Breast epithelium (tissue), 4 donors: ENCODE measurements around the gene ASPRV1. TPM values are rescaled to one million over a fixed set of nuclear protein-coding genes. Genes with fewer than 3 reads are reported as not detected.

ENCODE experiments used
- DNase-seq, 2 donors: peaks; one replicate each; pipeline ENCODE4 v3.0.0-alpha.2; 2019; ENCODE audit warnings: low spot score in 2 of 2
- H3K27ac ChIP-seq, 2 donors: fragments of 200-600 bp; sonication (generic) in 1 of 2; one replicate each; pipeline ENCODE4 v1.5.1; 2016 to 2019; ENCODE audit warnings: mild to moderate bottlenecking in 1 of 2
- H3K27me3 ChIP-seq, 2 donors: fragments of 200-600 bp; sonication (generic) in 1 of 2; one replicate each; pipeline versions ENCODE4 v1.5.1 to v1.6.0; 2017 to 2019; ENCODE audit warnings: control low read depth in 1 of 2, mild to moderate bottlenecking in 1 of 2
- H3K36me3 ChIP-seq: fragments of 200-600 bp; one replicate; pipeline ENCODE4 v1.5.1; 2019
- H3K4me1 ChIP-seq, 2 donors: fragments of 200-600 bp; sonication (generic); one replicate each; pipeline ENCODE4 v1.5.1; 2016 to 2019; ENCODE audit warnings: control low read depth in 1 of 2
- H3K4me3 ChIP-seq, 3 donors: fragments of 200-600 bp; sonication (generic); 1 replicate in 2 of 3; 2 replicates in 1 of 3; pipeline ENCODE4 v1.5.1; 2016 to 2019; ENCODE audit warnings: mild to moderate bottlenecking in 3 of 3, moderate library complexity in 2 of 3
- H3K9me3 ChIP-seq, 2 donors: fragments of 200-600 bp; sonication (generic) in 1 of 2; one replicate each; pipeline ENCODE4 v1.5.1; 2016 to 2019; ENCODE audit warnings: control low read depth in 1 of 2
- POLR2A ChIP-seq: fragments of 450-650 bp; IDR thresholded peaks from one replicate; pipeline ENCODE4 v1.6.1; 2016; ENCODE audit warnings: antibody characterized with exemption, mild to moderate bottlenecking, moderate library complexity
- POLR2AphosphoS5 ChIP-seq, 3 donors: sonication (generic); formaldehyde crosslinking; IDR thresholded peaks; one replicate each; pipeline ENCODE4 v1.6.1; 2017; ENCODE audit warnings: antibody characterized with exemption in 3 of 3
- intact Hi-C: fragments of 100-400 bp; cut with DNase I; formaldehyde crosslinking; loops from one replicate; pipeline ENCODE4 v1.15.1; 2023; ENCODE audit warnings: low total_unique reads
- total RNA-seq, 3 donors: library from RNA; depleted of rRNA; stranded (reverse); fragments of >200 nt; gene quantifications; one replicate each; pipeline ENCODE4 v1.1.0, GENCODE V29; 2016
- TF ChIP-seq, protein P1 (sequence below), 3 donors: fragments of 450-650 bp; IDR thresholded peaks; one replicate each; pipeline ENCODE4 v1.5.1; 2016 to 2017; ENCODE audit warnings: antibody characterized with exemption in 3 of 3, mild to moderate bottlenecking in 3 of 3, moderate library complexity in 3 of 3

Gene ASPRV1
- total RNA-seq, 3 donors from 2014 or later: 1.6 to 4.5 (median 1.8) TPM

DNA sequence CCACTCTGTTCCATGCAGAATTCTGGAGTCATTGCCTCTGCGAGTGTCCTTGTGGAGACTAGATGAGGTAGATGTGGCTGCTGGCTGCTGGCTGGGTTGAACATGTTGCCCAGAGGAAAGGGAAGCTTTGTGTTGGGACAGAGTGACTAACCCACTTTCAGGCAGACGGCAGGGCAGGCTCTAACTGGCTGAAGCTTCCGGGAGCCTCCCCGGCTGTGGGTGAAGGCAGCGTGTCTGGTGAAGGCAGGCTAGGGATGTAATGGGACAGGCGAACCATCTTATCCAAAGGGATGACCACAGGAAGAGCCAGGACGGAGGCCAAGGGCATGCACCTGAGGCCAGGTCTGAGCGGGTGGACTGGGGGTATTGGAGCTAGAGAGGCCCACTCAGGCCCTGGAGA is 16.0 kb downstream of the ASPRV1 start:
- Histone ChIP-seq H3K4me3 (no peak overlapping the region), H3K27me3 (no peaks in the 10 kb centered on the region), H3K9me3 (no peaks in the 10 kb centered on the region), H3K36me3 (no peaks in the 10 kb centered on the region), H3K4me1 (no peaks in the 10 kb centered on the region), H3K27ac (no peak overlapping the region)
- TF ChIP-seq, protein P1, sequence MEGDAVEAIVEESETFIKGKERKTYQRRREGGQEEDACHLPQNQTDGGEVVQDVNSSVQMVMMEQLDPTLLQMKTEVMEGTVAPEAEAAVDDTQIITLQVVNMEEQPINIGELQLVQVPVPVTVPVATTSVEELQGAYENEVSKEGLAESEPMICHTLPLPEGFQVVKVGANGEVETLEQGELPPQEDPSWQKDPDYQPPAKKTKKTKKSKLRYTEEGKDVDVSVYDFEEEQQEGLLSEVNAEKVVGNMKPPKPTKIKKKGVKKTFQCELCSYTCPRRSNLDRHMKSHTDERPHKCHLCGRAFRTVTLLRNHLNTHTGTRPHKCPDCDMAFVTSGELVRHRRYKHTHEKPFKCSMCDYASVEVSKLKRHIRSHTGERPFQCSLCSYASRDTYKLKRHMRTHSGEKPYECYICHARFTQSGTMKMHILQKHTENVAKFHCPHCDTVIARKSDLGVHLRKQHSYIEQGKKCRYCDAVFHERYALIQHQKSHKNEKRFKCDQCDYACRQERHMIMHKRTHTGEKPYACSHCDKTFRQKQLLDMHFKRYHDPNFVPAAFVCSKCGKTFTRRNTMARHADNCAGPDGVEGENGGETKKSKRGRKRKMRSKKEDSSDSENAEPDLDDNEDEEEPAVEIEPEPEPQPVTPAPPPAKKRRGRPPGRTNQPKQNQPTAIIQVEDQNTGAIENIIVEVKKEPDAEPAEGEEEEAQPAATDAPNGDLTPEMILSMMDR (IDR thresholded peaks at IDR 0.05): no peak
- TF ChIP-seq POLR2A: no peak
- TF ChIP-seq POLR2AphosphoS5 (IDR thresholded peaks at IDR 0.05): no peak
- intact Hi-C loops: no loop called here
- DNase-seq: no peak

DNA sequence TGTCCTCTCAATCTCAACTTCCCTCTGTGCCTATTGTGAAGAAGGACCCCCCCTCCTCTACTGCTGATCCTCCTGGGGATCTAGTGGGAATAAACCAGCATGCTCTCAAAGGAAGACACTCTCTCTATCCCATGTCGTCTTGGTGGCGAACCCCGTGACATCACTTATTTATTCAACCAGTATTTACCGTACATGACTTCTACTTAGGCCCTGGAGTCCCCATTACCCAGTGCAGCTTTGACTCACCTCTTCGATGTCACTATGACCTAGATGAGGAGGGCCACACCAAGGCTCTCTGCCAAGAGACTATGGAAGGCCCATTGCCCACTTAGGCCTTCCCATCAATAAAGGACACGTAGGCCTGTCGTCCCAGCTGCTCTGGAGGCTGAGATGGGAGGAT is 16.7 kb downstream of the ASPRV1 start:
- Histone ChIP-seq H3K4me3 (no peak overlapping the region), H3K27me3 (no peaks in the 10 kb centered on the region), H3K4me1 (no peaks in the 10 kb centered on the region), H3K27ac (no peak overlapping the region), H3K9me3 (no peaks in the 10 kb centered on the region), H3K36me3 (no peaks in the 10 kb centered on the region)
- TF ChIP-seq POLR2A (no peak), POLR2AphosphoS5 (IDR thresholded peaks at IDR 0.05) (no peak)
- TF ChIP-seq, protein P1 (IDR thresholded peaks at IDR 0.05): no peak
- no peak for DNase-seq
- intact Hi-C loops: no loop called here

DNA sequence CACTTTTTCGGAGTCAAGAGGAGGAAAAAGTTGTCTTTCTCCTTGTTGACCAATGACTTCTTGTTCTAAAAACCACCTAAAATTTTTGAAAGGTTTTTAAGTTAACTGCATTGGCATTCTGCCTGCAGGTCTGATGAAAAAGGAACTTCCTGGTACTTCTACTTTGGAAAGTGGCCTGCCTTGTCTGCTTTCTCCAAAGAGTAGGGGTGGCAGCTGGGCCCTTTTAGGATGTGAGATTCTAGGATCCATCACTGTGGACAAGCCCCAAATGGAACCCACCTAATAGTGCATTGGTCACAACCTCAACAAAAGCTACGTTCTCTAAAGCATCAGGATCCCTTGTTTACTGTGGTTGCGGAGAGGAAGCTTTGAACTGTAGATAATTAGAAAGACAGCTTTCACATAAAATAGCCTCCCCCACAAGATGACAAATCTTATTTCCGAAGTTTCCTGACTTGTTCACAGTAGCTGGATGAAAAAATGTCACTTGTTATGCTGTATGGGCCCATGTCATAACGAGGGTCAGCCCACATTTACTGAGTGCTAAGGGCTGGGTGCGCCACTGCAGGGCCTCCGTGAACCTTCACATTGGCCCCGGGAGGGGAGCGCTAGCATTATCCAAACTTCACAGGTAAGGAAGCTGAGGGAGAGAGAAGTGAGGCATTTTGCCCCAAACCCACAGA is 17.4 kb downstream of the ASPRV1 start:
- TF ChIP-seq POLR2AphosphoS5 (IDR thresholded peaks at IDR 0.05): no peak
- TF ChIP-seq, protein P1 (IDR thresholded peaks at IDR 0.05): no peak
- TF ChIP-seq POLR2A: no peak
- no peaks in the 10 kb centered on the region for H3K4me1 ChIP-seq
- no peak overlapping the region for H3K4me3 ChIP-seq
- no peak for DNase-seq
- intact Hi-C loops: no loop called here
- H3K36me3 ChIP-seq: no peaks in the 10 kb centered on the region
- no peaks in the 10 kb centered on the region for H3K27me3 ChIP-seq
- H3K9me3 ChIP-seq: no peaks in the 10 kb centered on the region
- no peak overlapping the region for H3K27ac ChIP-seq

DNA sequence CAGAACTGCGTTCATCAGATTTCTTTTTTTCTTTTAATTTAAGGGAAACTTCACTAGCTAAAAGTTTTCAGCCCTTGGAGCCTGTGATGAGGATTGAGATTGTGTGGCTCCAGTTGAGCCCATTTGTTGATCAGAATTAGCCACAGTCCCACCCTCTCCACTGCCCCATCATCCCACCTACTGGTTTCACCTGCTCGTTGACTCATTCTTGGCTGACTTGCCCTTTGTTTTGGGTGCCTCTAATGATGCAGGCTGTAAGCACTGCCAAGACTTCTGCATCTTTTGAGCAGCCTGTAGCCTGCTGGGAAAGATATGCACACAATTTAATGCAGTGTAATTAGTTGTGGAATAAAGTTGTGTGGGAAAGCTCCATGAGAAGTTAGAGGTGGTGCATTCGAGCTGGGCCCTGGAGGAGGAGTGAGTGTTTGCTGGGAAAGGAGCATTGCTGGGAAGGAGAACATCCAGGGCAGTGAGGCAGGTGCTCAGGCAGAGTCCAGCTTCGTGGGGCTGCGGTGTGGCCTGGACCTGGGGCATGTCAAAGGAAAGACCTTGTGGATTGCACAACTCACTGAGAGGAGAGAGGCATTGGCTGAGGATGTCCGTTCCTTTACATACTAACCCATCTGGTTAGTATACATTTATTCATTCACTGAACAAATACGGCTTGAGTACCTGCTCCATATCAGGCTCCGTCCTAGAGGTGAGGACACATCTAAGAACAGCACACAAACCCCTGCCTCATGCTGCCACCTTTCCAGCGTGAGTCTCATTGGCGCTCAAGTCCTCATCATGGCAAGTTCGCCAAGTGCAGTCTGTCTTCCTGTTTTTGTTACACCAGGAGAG is 18.2 kb downstream of the ASPRV1 start:
- Histone ChIP-seq H3K9me3 (no peaks in the 10 kb centered on the region), H3K27me3 (no peaks in the 10 kb centered on the region), H3K27ac (peak overlapping the region in 1 of 2 donors; percentile 12), H3K4me1 (no peaks in the 10 kb centered on the region), H3K4me3 (no peak overlapping the region), H3K36me3 (peaks cover 4% of the 10 kb centered on the region)
- TF ChIP-seq POLR2A: no peak
- TF ChIP-seq POLR2AphosphoS5 (IDR thresholded peaks at IDR 0.05): no peak
- TF ChIP-seq, protein P1 (IDR thresholded peaks at IDR 0.05): no peak
- DNase-seq: no peak
- intact Hi-C loops: no loop called here

DNA sequence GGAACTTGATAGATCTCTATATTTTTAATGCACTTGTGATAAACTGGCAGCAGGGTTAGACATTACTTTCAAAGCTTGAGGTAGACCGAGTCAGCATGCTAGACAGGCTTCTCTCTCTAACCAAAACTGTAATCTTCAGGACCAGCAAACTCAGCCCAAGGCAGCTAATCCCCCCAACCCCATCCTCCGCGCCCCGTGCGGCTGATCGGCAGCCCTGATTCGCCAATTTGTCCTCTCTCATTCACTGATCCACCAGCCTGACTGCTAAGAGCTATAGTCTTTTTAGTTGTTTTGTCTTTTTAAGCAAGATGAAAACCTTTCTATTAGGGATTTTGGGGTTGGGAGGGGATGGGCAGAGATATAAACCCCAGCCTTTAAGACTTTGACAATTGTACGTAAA is 20.7 kb downstream of the ASPRV1 start:
- Histone ChIP-seq H3K36me3 (peaks cover 8% of the 10 kb centered on the region), H3K27ac (no peak overlapping the region), H3K9me3 (no peaks in the 10 kb centered on the region), H3K4me1 (no peaks in the 10 kb centered on the region), H3K27me3 (no peaks in the 10 kb centered on the region), H3K4me3 (no peak overlapping the region)
- intact Hi-C loops: no loop called here
- TF ChIP-seq POLR2AphosphoS5 (IDR thresholded peaks at IDR 0.05): no peak
- TF ChIP-seq POLR2A: no peak
- TF ChIP-seq, protein P1 (IDR thresholded peaks at IDR 0.05): no peak
- DNase-seq: no peak
